ENCODE results near the gene GNB1L.
"Not testable (repeated sequence)": the region's sequence is repeated elsewhere in the genome, so short reads cannot be mapped to it uniquely, and the experiment has no call there.

Gene GNB1L

GRCh38 chr22:19783586-19784383, 70.9 kb downstream of the GNB1L start:
- no CpG with 5 or more reads among the region's 24 CpGs for WGBS (ENCODE audit: insufficient coverage, insufficient read length)
- no peak for DNase-seq (ENCODE audit: low read depth, low spot score)
- Histone ChIP-seq H3K9me3 (ENCODE audit: control insufficient read depth, insufficient read depth, low read length) (no peaks in the 10 kb centered on the region), H3K4me3 (ENCODE audit: low read length) (no peak overlapping the region), H3K36me3 (ENCODE audit: control insufficient read depth, insufficient read depth, low read length) (peaks cover 3% of the 10 kb centered on the region; the same call in 1 of the 2 replicates), H3K4me1 (ENCODE audit: control insufficient read depth, insufficient read depth, low read length) (no peaks in the 10 kb centered on the region; the same call in 1 of the 2 replicates), H3K27me3 (ENCODE audit: control insufficient read depth, insufficient read depth, low read length) (no peaks in the 10 kb centered on the region), H3K27ac (ENCODE audit: low read length) (no peak overlapping the region)

GRCh38 chr22:19782533-19782932, 72.1 kb downstream of the GNB1L start:
- WGBS (ENCODE audit: insufficient coverage, insufficient read length): no CpG with 5 or more reads among the region's 1 CpG
- Histone ChIP-seq H3K27me3 (ENCODE audit: control insufficient read depth, insufficient read depth, low read length) (no peaks in the 10 kb centered on the region), H3K36me3 (ENCODE audit: control insufficient read depth, insufficient read depth, low read length) (no peaks in the 10 kb centered on the region), H3K9me3 (ENCODE audit: control insufficient read depth, insufficient read depth, low read length) (no peaks in the 10 kb centered on the region), H3K27ac (ENCODE audit: low read length) (no peak overlapping the region), H3K4me1 (ENCODE audit: control insufficient read depth, insufficient read depth, low read length) (no peaks in the 10 kb centered on the region), H3K4me3 (ENCODE audit: low read length) (no peak overlapping the region)
- DNase-seq (ENCODE audit: low read depth, low spot score): no peak

GRCh38 chr22:19779685-19780268, 74.9 kb downstream of the GNB1L start:
- H3K4me3 ChIP-seq (ENCODE audit: low read length): no peak overlapping the region

GRCh38 chr22:19779011-19779421, 75.7 kb downstream of the GNB1L start:
- Histone ChIP-seq H3K4me3 (ENCODE audit: low read length) (no peak overlapping the region), H3K4me1 (ENCODE audit: control insufficient read depth, insufficient read depth, low read length) (no peaks in the 10 kb centered on the region), H3K27ac (ENCODE audit: low read length) (no peak overlapping the region), H3K27me3 (ENCODE audit: control insufficient read depth, insufficient read depth, low read length) (no peaks in the 10 kb centered on the region), H3K9me3 (ENCODE audit: control insufficient read depth, insufficient read depth, low read length) (no peaks in the 10 kb centered on the region), H3K36me3 (ENCODE audit: control insufficient read depth, insufficient read depth, low read length) (no peaks in the 10 kb centered on the region)
- WGBS (ENCODE audit: insufficient coverage, insufficient read length): no CpG with 5 or more reads among the region's 10 CpGs
- no peak for DNase-seq (ENCODE audit: low read depth, low spot score)

More at GRCh38 chr22:19779685-19780268, 74.9 kb downstream of the GNB1L start:
- H3K4me1 ChIP-seq (ENCODE audit: control insufficient read depth, insufficient read depth, low read length): no peaks in the 10 kb centered on the region
- H3K36me3 ChIP-seq (ENCODE audit: control insufficient read depth, insufficient read depth, low read length): no peaks in the 10 kb centered on the region
- DNase-seq (ENCODE audit: low read depth, low spot score): no peak
- H3K9me3 ChIP-seq (ENCODE audit: control insufficient read depth, insufficient read depth, low read length): no peaks in the 10 kb centered on the region
- no peaks in the 10 kb centered on the region for H3K27me3 ChIP-seq (ENCODE audit: control insufficient read depth, insufficient read depth, low read length)
- no peak overlapping the region for H3K27ac ChIP-seq (ENCODE audit: low read length)
- WGBS (ENCODE audit: insufficient coverage, insufficient read length): no CpG with 5 or more reads among the region's 13 CpGs

GRCh38 chr22:19777192-19777591, 77.5 kb downstream of the GNB1L start:
- not testable (repeated sequence) for H3K9me3 ChIP-seq (ENCODE audit: control insufficient read depth, insufficient read depth, low read length); H3K27ac ChIP-seq (ENCODE audit: low read length); H3K4me3 ChIP-seq (ENCODE audit: low read length); DNase-seq (ENCODE audit: low read depth, low spot score); H3K36me3 ChIP-seq (ENCODE audit: control insufficient read depth, insufficient read depth, low read length); H3K4me1 ChIP-seq (ENCODE audit: control insufficient read depth, insufficient read depth, low read length); H3K27me3 ChIP-seq (ENCODE audit: control insufficient read depth, insufficient read depth, low read length)
- WGBS (ENCODE audit: insufficient coverage, insufficient read length): no CpG with 5 or more reads among the region's 6 CpGs

- Histone ChIP-seq H3K27me3 (ENCODE audit: control insufficient read depth, insufficient read depth, low read length) (no peaks in the 10 kb centered on the region), H3K9me3 (ENCODE audit: control insufficient read depth, insufficient read depth, low read length) (no peaks in the 10 kb centered on the region), H3K36me3 (ENCODE audit: control insufficient read depth, insufficient read depth, low read length) (no peaks in the 10 kb centered on the region), H3K4me1 (ENCODE audit: control insufficient read depth, insufficient read depth, low read length) (no peaks in the 10 kb centered on the region), H3K4me3 (ENCODE audit: low read length) (no peak overlapping the region), H3K27ac (ENCODE audit: low read length) (no peak overlapping the region)
- no peak for DNase-seq (ENCODE audit: low read depth, low spot score)
- WGBS (ENCODE audit: insufficient coverage, insufficient read length): no CpG with 5 or more reads among the region's 18 CpGs
Observed at GRCh38 chr22:19776433-19777031, 78.1 kb downstream of the GNB1L start.

GRCh38 chr22:19775496-19776325, 79.0 kb downstream of the GNB1L start:
- DNase-seq (ENCODE audit: low read depth, low spot score): no peak
- no peak overlapping the region for H3K27ac ChIP-seq (ENCODE audit: low read length)
- no peaks in the 10 kb centered on the region for H3K36me3 ChIP-seq (ENCODE audit: control insufficient read depth, insufficient read depth, low read length)
- H3K4me3 ChIP-seq (ENCODE audit: low read length): no peak overlapping the region
- no peaks in the 10 kb centered on the region for H3K4me1 ChIP-seq (ENCODE audit: control insufficient read depth, insufficient read depth, low read length)
- WGBS (ENCODE audit: insufficient coverage, insufficient read length): no CpG with 5 or more reads among the region's 24 CpGs
- no peaks in the 10 kb centered on the region for H3K9me3 ChIP-seq (ENCODE audit: control insufficient read depth, insufficient read depth, low read length)
- H3K27me3 ChIP-seq (ENCODE audit: control insufficient read depth, insufficient read depth, low read length): 0 out of 2 replicates have a peak, but pooled peaks cover under 1% of the 10 kb centered on the region

- Histone ChIP-seq H3K36me3 (ENCODE audit: control insufficient read depth, insufficient read depth, low read length) (no peaks in the 10 kb centered on the region), H3K27ac (ENCODE audit: low read length) (no peak overlapping the region), H3K4me1 (ENCODE audit: control insufficient read depth, insufficient read depth, low read length) (no peaks in the 10 kb centered on the region), H3K4me3 (ENCODE audit: low read length) (no peak overlapping the region), H3K27me3 (ENCODE audit: control insufficient read depth, insufficient read depth, low read length) (peaks cover 4% of the 10 kb centered on the region), H3K9me3 (ENCODE audit: control insufficient read depth, insufficient read depth, low read length) (no peaks in the 10 kb centered on the region)
- WGBS (ENCODE audit: insufficient coverage, insufficient read length): no CpG with 5 or more reads among the region's 8 CpGs
- no peak for DNase-seq (ENCODE audit: low read depth, low spot score)
Observed at GRCh38 chr22:19774628-19775027, 80.0 kb downstream of the GNB1L start.

- Histone ChIP-seq H3K9me3 (ENCODE audit: control insufficient read depth, insufficient read depth, low read length) (no peaks in the 10 kb centered on the region), H3K36me3 (ENCODE audit: control insufficient read depth, insufficient read depth, low read length) (peaks cover 3% of the 10 kb centered on the region; the same call in 1 of the 2 replicates), H3K27ac (ENCODE audit: low read length) (no peak overlapping the region), H3K4me3 (ENCODE audit: low read length) (no peak overlapping the region), H3K4me1 (ENCODE audit: control insufficient read depth, insufficient read depth, low read length) (no peaks in the 10 kb centered on the region), H3K27me3 (ENCODE audit: control insufficient read depth, insufficient read depth, low read length) (peaks cover 10% of the 10 kb centered on the region)
- no CpG with 5 or more reads among the region's 9 CpGs for WGBS (ENCODE audit: insufficient coverage, insufficient read length)
- no peak for DNase-seq (ENCODE audit: low read depth, low spot score)
Observed at GRCh38 chr22:19773470-19774040, 81.1 kb downstream of the GNB1L start.

Measured in iPS DF 6.9 (cell line).